ENCODE results near the gene CLC.

- TF ChIP-seq TAF1 (IDR thresholded peaks at IDR 0.05; ENCODE audit: borderline replicate concordance, low read depth, low read length) (no peak), POLR2A (IDR thresholded peaks at IDR 0.05; ENCODE audit: low read depth, low read length) (no peak), POLR2AphosphoS5 (IDR thresholded peaks at IDR 0.05; ENCODE audit: low read depth, low read length) (no peak)
Measured at GRCh38 chr19:39698535-39698934, 39.3 kb downstream of the CLC start.

All from GM12892 (cell line).